ENCODE results near the gene FKBP10. TPM values are rescaled to one million over a fixed set of nuclear protein-coding genes. Genes with fewer than 3 reads are reported as not detected.

The FKBP10 gene
- total and polyA plus RNA-seq, 12 donors, result 4.8 to 31.8 (median 10.2) TPM

DNA sequence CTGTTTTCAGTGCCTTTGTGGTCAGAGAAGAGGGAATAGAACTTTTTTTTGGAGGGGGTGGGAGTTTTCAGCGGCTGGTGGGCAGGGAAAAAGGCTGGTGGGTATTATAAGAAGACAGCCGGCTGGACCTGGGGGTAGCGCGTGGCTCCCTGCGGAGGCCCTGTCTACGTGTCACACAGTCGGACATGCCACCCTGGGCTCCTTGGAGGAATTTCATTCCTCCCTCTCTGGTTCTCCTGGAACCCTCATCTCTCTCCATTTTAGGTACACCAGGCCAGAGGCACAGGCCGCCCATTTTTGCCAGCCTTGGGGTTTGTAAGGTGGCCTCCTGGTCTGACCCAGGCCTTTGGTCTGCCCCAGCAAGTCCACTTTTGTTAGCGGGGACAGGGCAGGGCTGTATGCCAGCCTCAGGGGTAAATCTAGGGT is 908 bp downstream of the FKBP10 start:
- ATAC-seq, result no peak
- H3K27me3 ChIP-seq, result peaks cover 0 to 32% (median 0%) of the 10 kb centered on the region in 7 donors
- DNase-seq, result no peak
- peak overlapping the region in 8 of 10 donors; percentile 65 to 97 (median 77) for H3K4me3 ChIP-seq
- no peak for TF ChIP-seq CTCF (IDR thresholded peaks at IDR 0.05)
- peaks cover 0 to 8% (median 0%) of the 10 kb centered on the region in 9 donors for H3K36me3 ChIP-seq
- H3K4me1 ChIP-seq, result peaks cover 6 to 35% (median 31%) of the 10 kb centered on the region in 9 donors
- intact Hi-C loops (cut with DNase I), result loop anchor here in 1 of 10 donors (5.0 kb wide), 1 partner anchor 41 kb away; no protein-coding TSS in a partner anchor
- H3K9me3 ChIP-seq, result no peaks in the 10 kb centered on the region
- H3K27ac ChIP-seq, result peak overlapping the region in 5 of 10 donors; percentile 64 to 82 (median 75)
- 58 to 75% methylated on average over 9 of the region's 9 CpGs for WGBS, 2 donors

DNA sequence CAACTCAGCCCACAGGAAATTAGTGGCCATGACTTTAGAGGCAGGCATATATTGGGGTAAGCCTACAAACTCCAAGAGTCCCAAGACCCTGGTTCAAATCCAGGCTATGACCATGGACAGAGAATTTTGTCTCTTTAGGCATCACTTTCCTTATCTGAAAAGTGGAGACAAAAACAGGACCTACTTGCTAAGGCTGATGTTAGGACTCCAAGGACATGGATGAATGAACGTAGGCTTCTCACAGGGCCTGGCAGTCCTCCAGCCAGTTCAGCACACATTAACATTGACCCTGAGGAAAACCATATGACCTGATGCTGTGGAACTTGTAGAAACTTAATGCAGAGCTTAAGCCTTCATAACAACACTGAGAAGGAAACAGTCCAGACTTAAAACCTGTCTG is 1.4 kb downstream of the FKBP10 start:
- intact Hi-C loops (cut with DNase I), result loop anchor here in 1 of 10 donors (5.0 kb wide), 1 partner anchor 42 kb away; no protein-coding TSS in a partner anchor
- no peak for ATAC-seq

DNA sequence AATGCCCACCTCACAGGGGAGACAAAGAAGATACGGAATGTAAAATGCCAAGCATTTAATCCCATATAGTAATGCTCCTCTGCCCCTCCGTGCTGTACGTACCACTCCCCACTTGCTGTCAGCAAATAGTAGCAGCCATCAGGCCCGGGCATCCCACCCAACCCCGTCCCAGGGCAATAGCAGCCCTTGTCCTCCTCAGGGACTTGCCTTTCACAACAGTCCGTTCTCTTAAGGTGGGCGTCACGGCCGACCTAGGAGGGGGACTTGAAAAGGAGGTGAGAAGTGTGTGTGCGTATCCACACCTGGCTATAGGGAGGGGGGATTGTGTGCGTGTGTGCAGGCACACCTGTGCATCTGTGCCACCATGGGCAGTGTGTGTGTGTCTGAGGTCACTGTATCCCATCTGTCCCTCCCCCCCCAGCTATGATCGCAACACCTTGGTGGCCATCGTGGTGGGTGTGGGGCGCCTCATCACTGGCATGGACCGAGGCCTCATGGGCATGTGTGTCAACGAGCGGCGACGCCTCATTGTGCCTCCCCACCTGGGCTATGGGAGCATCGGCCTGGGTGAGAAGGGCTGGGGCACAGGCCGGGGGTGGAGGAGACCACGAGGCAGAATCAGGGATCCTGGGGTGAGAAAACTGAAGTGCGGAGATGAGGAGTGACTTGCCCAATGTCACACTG is 4.0 kb downstream of the FKBP10 start:
- Histone ChIP-seq H3K36me3 (peaks cover 0 to 8% (median 0%) of the 10 kb centered on the region in 9 donors), H3K4me1 (peaks cover 0 to 15% (median 11%) of the 10 kb centered on the region in 9 donors), H3K27me3 (peaks cover 0 to 14% (median 0%) of the 10 kb centered on the region in 7 donors), H3K4me3 (no peak overlapping the region), H3K27ac (no peak overlapping the region), H3K9me3 (no peaks in the 10 kb centered on the region)
- intact Hi-C loops (cut with DNase I), result no loop called here
- no peak for TF ChIP-seq CTCF (IDR thresholded peaks at IDR 0.05)
- no peak for ATAC-seq
- 94 to 95% methylated on average over 23 of the region's 23 CpGs for WGBS, 2 donors
- no peak for DNase-seq

More for the DNA sequence above, 1.4 kb downstream of the FKBP10 start:
- H3K27ac ChIP-seq, result peak overlapping the region in 3 of 10 donors; percentile 64 to 82 (median 74)
- H3K4me1 ChIP-seq, result peaks cover 6 to 35% (median 31%) of the 10 kb centered on the region in 9 donors
- no peaks in the 10 kb centered on the region for H3K9me3 ChIP-seq
- H3K27me3 ChIP-seq, result peaks cover 0 to 32% (median 0%) of the 10 kb centered on the region in 7 donors
- 28 to 42% methylated on average over 1 of the region's 1 CpG for WGBS, 2 donors
- H3K4me3 ChIP-seq, result peak overlapping the region in 2 of 10 donors; percentile 75 to 80
- TF ChIP-seq CTCF (IDR thresholded peaks at IDR 0.05), result no peak
- DNase-seq, result no peak
- H3K36me3 ChIP-seq, result peaks cover 0 to 8% (median 0%) of the 10 kb centered on the region in 9 donors

DNA sequence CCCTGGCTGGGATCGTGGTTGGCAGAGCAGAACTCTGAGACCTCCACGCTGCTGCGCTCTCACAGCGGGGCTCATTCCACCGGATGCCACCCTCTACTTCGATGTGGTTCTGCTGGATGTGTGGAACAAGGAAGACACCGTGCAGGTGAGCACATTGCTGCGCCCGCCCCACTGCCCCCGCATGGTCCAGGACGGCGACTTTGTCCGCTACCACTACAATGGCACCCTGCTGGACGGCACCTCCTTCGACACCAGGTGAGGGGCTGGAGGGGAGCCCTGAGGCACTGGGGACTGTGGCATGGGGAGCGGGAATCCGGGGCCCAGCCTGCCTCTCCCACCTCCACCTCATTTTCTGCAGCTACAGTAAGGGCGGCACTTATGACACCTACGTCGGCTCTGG is 5.2 kb downstream of the FKBP10 start:
- intact Hi-C loops (cut with DNase I), result no loop called here
- TF ChIP-seq CTCF (IDR thresholded peaks at IDR 0.05), result no peak
- DNase-seq (no peak), ATAC-seq (no peak)
- Histone ChIP-seq H3K27me3 (peaks cover 0 to 1% (median 0%) of the 10 kb centered on the region in 7 donors), H3K4me1 (peaks cover 0 to 7% (median 2%) of the 10 kb centered on the region in 9 donors), H3K36me3 (peaks cover 0 to 8% (median 0%) of the 10 kb centered on the region in 9 donors), H3K4me3 (no peak overlapping the region), H3K9me3 (no peaks in the 10 kb centered on the region), H3K27ac (no peak overlapping the region)
- 97 to 98% methylated on average over 20 of the region's 20 CpGs for WGBS, 2 donors

Measured in heart right ventricle (tissue), 16 donors.